GM18858 (cell line): ENCODE data around the gene FNDC3A.

Experiments
- ATAC-seq: cut with Tn5 transposase; IDR thresholded peaks from one replicate; pipeline ENCODE4 v1.9.1; 2021; ENCODE audit not compliant: unreplicated experiment

Gene FNDC3A

GRCh38 chr13:48975856-48976575 lies at the start of gene FNDC3A:
Gene FNDC3A (plus strand): TSS chr13:48975912. CDS start chr13:49006191, 30,279 bp downstream.
- peak; percentile 36 for ATAC-seq

GRCh38 chr13:48928757-48929430 lies 46.8 kb upstream of the FNDC3A start:
- no peak for ATAC-seq

GRCh38 chr13:48930918-48931317 lies 44.8 kb upstream of the FNDC3A start:
- ATAC-seq = no peak

- ATAC-seq = no peak
Measured at GRCh38 chr13:48938308-48938943, 37.3 kb upstream of the FNDC3A start.

- no peak for ATAC-seq
Measured at GRCh38 chr13:48939728-48940127, 36.0 kb upstream of the FNDC3A start.

- ATAC-seq = no peak
Measured at GRCh38 chr13:48942131-48942530, 33.6 kb upstream of the FNDC3A start.

GRCh38 chr13:48944221-48944620 lies 31.5 kb upstream of the FNDC3A start:
- ATAC-seq = no peak

- no peak for ATAC-seq
Measured at GRCh38 chr13:48945626-48946025, 30.1 kb upstream of the FNDC3A start.

GRCh38 chr13:48946163-48946562 lies 29.5 kb upstream of the FNDC3A start:
- no peak for ATAC-seq

- ATAC-seq = no peak
Measured at GRCh38 chr13:48949566-48950500, 25.9 kb upstream of the FNDC3A start.

- ATAC-seq = no peak
Measured at GRCh38 chr13:48950501-48950875, 25.2 kb upstream of the FNDC3A start.

DNA sequence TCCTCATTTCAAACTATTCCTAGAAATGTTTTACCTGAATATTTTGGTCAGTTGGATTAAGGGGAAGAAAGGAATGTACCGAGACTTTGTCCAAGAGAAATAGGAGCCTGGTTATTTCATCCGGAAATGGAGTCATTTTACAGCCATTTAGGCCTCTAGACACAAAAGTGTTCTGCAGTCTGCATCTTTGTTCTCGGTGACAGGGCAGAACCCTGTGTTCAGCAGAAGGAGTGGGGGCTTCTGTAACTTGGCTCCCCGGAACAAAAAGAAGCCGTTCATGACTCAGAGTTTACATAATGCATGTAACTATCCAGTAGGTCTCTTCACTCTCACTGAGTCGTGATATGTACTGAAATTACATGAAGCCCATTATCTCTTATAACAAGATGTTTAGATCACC lies 21.6 kb upstream of the FNDC3A start:
- no peak for ATAC-seq

- ATAC-seq = no peak
Measured at GRCh38 chr13:48955536-48955935, 20.2 kb upstream of the FNDC3A start.

GRCh38 chr13:48961379-48961778 lies 14.3 kb upstream of the FNDC3A start:
- no peak for ATAC-seq

- ATAC-seq = no peak
Measured at GRCh38 chr13:48962281-48962680, 13.4 kb upstream of the FNDC3A start.

DNA sequence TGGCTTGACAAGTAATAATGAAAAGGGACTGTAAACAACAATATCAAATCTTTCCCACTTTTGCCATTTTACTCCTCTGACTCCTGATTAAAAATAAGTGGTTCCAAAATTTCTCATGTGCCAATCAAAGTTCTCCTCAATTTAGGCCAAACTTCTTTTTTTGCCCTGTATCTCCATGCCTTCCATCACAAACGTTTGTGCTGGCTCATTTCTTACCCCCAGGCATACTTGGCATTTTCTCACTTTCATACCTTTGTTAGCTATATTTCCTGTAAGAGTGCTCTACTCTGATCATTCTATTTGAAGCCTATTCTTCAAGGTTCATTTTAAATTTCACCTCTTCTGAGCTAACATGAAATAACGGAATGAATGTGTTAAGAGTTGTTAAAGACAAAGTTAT lies 10.0 kb upstream of the FNDC3A start:
- no peak for ATAC-seq

DNA sequence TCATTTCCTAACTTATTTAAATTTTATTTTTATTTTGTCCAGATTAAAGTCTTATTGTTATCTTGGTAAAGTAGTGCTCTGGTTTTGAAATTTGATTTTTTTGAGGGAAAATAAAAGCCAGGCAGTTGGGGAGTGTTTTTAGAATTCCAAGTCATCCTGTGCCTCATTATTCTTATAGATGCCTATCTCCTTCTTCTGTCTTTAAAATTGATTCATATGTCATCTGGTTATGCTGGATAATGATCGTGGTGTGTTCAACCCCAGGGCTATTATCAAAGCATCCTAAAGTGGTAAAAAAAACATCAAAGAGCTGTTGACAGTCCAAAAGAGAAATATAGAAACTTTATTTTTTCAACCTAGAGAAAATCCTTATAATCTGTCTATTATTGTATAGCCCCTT lies 6.0 kb upstream of the FNDC3A start:
- no peak for ATAC-seq

GRCh38 chr13:48973845-48974431 lies 1.8 kb upstream of the FNDC3A start:
- ATAC-seq = no peak

DNA sequence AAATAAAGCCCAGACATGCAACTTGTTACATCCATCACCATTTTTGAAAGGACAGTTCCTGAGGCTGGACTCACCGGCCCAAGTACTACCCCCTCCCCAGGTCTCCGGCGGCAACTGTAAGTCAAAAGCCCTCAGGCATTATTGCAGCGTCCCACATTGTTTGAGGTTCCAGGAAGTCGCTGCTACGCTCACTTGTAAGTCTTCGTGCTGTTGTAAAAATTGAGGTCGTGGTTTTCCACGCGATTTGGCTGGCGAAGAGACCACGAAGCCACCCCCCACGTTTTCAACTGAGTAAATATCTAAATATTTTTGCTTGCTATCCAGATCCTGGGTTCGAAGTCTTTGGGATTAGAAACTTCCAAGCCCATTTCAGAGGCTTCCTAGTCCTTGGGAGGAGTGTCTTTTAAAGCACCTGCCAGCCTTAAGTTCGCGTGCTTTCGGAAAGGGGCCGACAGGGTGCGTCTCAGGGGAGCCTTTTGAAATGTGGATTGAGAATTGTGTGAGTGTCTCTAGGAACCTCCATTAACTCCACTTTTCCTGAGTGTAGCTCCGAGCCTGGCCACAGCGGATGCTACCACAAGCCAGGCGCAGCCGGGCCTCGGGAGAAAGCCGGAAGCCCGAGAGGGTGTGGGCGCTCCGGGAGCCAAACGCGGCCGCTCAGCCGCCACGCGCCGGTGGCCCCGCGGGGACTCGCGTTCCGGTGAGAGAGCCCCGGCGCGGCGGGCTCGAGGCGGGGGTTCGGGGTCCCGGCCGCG lies 434 bp upstream of the FNDC3A start:
- ATAC-seq = peak; percentile 14
